Astrocyte of the cerebellum (primary cell): Measurements from ENCODE around the gene CABCOCO1.

Source experiments
- DNase-seq: peaks from one replicate; pipeline ENCODE4 v3.0.0-alpha.2; 2011; ENCODE audit warnings: low read depth
- H3K4me3 ChIP-seq: 2 replicates; pipeline ENCODE4 v1.5.1; 2011; ENCODE audit warnings: mild to moderate bottlenecking, low read depth, low read length, moderate library complexity
- CTCF ChIP-seq: IDR thresholded peaks from 2 replicates; pipeline ENCODE4 v1.5.1; 2012; ENCODE audit warnings: low read length, low read depth, moderate library complexity, mild to moderate bottlenecking; ENCODE audit errors: missing control alignments
- in situ Hi-C: cut with HindIII; loops from 2 replicates; pipeline ENCODE4 v1.10.0; 2017; ENCODE audit warnings: low sequenced_read_pairs

Gene CABCOCO1

GRCh38 chr10:61757525-61758397 is 95.0 kb downstream of the CABCOCO1 start:
- no peak overlapping the region for H3K4me3 ChIP-seq
- TF ChIP-seq CTCF = no peak
- DNase-seq = no peak
- in situ Hi-C loops = no loop called here

GRCh38 chr10:61758433-61758832 is 95.7 kb downstream of the CABCOCO1 start:
- no peak for DNase-seq
- no peak overlapping the region for H3K4me3 ChIP-seq
- in situ Hi-C loops = no loop called here
- no peak for TF ChIP-seq CTCF

- no peak for DNase-seq
- no peak overlapping the region for H3K4me3 ChIP-seq
- in situ Hi-C loops = no loop called here
- no peak for TF ChIP-seq CTCF
These were observed 97.0 kb downstream of the CABCOCO1 start for GRCh38 chr10:61759751-61760150.

GRCh38 chr10:61760943-61761824 is 98.5 kb downstream of the CABCOCO1 start:
- DNase-seq = peak; percentile 60
- H3K4me3 ChIP-seq = no peak overlapping the region
- TF ChIP-seq CTCF = no peak
- in situ Hi-C loops = no loop called here

GRCh38 chr10:61761825-61762217 is 99.1 kb downstream of the CABCOCO1 start:
- H3K4me3 ChIP-seq = no peak overlapping the region
- DNase-seq = no peak
- no peak for TF ChIP-seq CTCF
- in situ Hi-C loops = no loop called here

GRCh38 chr10:61763778-61764177 is 101.0 kb downstream of the CABCOCO1 start:
- in situ Hi-C loops = no loop called here
- TF ChIP-seq CTCF = no peak
- no peak overlapping the region for H3K4me3 ChIP-seq
- DNase-seq = no peak
